LHCN-M2 (cell line): ENCODE data around the gene CNTN5. TPM values are rescaled to one million over a fixed set of nuclear protein-coding genes. Genes with fewer than 3 reads are reported as not detected.

Experiments used
- DNase-seq: peaks from one replicate; pipeline ENCODE4 v3.0.0-alpha.2; 2012; ENCODE audit warnings: low read depth
- total RNA-seq: library from RNA; depleted of rRNA; stranded (reverse); fragments of >200 nt; gene quantifications from 2 replicates; pipeline ENCODE4 v1.2.3, GENCODE V29; 2014

Gene CNTN5
- total RNA-seq, 1 experiment from 2014 or later, result 0.69 TPM

DNA sequence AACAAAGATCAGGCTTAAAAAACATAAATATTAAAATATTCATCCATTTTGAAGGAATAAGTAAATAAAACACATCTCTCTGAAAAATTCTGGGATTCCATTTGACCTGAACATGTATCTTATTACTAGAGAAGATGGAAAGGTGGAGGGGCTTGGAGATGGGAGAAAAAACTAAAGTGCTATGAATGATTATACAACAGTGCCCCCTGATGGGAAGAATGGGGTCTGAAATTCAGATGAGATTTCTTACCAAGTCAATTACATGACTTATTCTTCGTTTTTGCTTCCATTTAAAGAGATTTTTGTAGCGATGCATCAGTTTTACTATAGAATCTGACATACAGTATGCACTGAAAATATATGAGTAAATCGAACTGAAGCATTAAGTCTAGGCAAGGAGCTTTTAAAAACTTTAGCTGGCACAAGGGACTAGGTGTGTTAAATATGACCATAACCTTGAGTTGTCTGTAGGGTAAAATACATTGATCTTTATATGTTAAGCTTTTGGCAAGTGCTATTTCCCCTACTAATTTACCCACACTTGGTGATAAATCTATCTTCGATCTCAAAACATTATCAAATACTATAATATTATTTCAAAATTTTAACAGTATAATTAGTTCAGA, 718.8 kb downstream of the CNTN5 start:
- peak; percentile 55 for DNase-seq

DNA sequence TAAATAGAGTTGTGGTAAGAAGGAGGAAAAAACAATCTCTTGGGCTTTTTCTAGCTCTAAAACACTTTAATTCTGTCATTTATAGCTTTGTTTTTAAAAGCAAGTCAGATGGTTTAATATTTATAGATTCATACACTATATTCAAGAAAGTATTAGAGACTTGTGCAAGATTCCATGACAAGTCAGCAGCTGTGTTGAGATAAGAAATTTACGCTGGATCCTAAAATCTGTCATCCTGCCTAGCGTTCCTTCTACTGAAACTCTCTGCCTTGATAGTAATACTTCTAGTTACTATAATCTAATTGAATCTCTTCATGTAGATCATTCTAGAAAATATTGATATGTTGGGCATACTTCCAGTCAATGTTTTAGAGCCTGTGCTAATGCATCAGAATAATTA, 721.8 kb downstream of the CNTN5 start:
- no peak for DNase-seq

DNA sequence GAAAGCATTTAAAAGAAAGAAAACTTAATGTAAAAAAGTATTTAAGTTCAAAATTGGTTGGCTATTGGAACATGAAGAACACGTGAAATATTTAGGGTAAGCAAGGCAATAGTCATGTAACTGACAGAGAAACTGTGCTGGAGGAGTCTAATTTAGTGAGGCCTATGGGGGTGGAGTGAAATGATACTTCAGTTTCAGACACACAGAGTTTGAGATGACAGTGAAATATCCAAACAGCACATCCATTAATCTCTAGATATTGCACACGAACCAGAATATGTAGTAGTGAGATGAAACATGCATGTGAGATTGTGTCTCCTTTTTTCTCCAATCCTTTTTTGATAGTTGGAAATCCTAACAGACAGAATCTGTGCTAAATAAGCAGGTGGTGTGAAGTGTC, 739.0 kb downstream of the CNTN5 start:
- DNase-seq, result no peak

DNA sequence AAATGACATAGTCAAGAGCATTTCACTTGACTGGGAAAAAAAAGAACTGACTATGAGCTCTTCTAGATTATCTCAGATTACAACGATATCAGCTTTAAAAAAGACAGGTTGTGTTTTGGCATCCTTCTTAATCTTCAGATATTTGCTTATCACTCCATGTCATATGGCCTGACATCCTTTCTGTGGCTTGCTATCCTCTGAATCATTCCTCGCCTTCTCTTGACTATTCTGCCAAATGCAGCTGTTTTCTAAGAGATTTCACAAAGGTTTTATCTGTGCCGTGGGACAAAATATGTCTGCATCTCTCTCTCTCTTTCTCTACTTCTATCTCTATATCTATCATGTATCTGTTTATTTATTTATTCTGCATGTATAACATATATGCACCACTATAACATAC, 746.1 kb downstream of the CNTN5 start:
- DNase-seq, result peak; percentile 83

DNA sequence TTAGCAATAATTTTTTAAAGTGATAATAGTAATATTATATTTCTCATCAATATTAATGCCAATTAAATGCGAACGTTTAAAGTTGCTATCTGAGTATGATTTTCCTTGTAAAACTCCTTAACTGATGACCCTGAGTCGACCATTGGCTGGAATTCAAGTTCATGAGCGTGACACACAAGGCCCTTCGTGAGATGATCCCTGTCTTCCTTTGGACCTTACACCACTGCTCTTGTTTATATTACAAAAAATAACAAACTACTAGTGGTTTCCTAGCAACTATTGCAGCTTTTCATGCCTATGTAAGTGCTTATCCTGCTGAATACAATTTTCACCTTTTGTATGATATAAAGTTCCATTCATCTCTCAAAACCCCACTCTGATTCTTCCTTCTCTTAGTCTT, 752.9 kb downstream of the CNTN5 start:
- peak; percentile 95 for DNase-seq

DNA sequence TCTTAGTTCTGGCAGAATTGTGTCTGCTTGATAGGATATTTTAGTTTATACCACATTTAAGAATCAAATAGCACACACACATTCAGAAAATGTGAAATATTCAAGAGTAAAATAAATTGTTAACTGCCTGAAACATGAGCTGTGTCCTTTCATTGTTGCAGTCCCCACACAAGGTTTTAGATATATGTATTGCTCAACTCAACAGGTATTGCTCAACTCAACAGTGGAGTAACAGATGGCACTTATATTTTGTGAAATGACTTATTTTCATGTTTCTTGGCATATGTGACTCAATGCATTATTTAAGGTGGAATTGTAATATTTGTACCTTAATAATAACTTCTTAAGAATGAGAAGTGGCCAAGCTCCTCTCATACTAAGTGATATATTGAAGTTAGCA, 760.3 kb downstream of the CNTN5 start:
- peak; percentile 77 for DNase-seq

DNA sequence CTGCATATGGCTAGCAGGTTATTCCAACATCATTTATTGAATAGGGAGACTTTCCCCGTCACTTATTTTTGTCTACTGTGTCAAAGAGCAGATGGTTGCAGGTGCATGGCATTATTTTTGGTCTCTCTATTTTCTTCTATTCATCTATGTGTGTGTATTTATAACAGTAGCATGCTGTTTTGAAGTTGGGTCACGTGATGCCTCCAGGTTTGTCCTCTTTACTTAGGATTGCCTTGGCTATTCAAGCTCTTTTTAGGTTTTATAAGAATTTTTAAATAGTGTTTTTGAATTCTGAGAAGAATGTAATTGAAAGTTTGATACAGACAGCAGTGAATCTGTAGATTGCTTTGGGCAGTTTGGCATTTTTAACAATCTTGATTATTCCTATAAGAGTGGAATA, 770.6 kb downstream of the CNTN5 start:
- no peak for DNase-seq

DNA sequence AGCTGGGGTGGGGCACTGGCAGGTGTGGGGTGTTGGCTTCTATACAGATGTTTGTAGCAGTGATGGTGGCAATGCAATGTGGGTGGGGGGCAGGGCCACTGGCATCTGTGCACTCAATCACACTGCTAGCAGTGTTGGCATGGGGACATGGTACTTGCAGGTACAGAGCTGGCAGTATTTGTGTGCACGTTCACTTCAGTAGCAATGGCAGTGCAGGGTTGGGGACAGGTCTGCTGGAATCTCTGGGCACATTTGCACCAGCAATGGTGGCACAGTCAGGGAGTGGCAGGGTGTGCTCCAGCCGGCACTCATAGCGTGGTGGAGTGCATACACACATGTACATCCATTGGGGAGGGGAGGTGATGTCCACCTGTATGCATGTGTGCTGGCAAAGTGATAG, 775.2 kb downstream of the CNTN5 start:
- DNase-seq, result no peak

DNA sequence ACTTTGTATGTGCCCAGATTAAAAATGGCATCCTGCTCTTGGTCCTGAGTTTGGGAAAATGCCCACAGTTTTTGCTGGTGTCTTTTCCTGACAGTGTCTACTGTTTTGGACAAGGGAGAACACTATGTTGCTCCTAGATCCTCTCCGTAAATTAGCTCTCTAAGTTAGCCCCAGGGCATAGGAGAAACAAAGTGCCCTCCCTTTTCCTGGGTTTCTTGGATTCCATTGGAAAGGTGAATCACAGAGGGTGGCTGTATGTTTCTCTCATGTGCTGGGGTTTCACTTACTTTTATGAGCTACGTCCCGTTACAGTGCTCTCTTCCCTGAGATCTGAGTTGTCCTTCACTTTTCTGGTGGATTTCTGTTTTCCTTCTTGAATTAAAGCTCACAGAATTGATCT, 782.8 kb downstream of the CNTN5 start:
- DNase-seq, result no peak

DNA sequence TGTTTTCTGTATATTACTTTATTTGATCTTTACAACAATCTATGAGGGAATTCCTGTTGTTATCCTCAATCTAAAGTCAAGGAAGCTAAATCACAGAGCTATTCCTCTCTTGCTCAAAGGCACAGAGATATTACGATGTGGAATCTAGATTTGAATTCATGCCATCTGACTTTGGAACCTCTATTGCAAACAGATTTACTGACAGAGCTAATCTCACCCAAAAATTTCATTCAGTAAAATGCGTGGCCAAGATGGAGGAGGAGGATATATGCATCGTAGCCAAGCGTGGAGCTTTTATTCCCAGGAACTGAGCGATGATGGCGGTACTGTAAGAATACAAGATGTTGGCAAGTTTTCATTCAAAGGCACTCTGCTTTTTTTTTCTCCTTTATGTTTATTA, 791.8 kb downstream of the CNTN5 start:
- DNase-seq, result no peak

DNA sequence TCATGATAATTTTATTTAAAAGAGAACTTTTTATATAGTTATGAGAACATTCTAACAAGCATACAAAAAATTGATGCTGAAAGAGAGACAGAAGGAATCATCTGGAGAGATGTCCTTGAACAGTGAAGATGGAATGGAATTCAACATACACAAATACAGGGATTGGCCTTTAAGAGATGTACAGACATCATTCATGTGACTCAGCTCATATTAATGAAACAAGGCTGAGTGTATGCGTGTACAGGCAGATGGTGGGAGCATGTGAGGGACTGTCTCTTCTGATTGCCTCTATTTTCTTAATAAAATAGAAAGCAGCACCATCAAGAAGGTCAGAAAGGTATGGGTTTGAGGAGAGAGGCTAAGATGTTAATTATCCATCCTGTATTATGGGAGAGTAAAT, 793.3 kb downstream of the CNTN5 start:
- DNase-seq, result peak; percentile 38

DNA sequence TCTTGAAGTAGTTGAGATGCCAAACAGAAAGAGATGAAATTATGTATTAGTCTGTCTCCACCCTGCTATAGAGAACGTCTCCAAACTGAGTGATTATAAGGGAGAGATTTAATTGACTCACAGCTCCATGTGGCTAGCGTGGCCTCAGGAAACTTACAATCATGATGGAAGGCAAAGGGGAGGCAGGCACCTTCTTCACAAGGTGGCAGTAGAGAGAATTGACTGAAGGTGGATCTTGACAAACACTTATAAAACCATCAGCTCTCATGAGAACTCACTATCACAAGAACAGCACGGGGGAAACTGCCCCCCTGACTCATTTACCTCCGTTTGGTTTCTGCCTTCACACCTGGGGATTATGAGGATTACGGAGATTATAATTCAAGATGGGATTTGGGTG, 794.0 kb downstream of the CNTN5 start:
- no peak for DNase-seq

DNA sequence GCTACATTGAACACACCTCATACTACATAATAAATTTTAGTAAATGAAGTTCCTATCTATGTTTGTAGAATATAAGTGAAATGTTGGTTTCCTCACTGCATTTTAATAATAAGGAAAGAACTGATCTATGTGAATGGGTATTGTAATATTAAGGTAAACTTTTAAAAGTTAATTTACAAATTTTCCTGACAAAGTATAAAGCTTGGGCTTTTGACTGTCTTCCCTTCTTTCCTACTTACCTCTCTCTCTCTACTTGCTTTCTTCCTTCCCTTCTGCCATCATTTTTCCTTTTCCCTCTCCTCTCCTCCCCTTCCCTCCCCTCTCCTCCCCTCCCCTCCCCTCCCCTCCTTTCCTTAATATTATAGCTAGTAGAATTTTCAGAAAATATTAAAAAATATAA, 798.2 kb downstream of the CNTN5 start:
- DNase-seq, result no peak

DNA sequence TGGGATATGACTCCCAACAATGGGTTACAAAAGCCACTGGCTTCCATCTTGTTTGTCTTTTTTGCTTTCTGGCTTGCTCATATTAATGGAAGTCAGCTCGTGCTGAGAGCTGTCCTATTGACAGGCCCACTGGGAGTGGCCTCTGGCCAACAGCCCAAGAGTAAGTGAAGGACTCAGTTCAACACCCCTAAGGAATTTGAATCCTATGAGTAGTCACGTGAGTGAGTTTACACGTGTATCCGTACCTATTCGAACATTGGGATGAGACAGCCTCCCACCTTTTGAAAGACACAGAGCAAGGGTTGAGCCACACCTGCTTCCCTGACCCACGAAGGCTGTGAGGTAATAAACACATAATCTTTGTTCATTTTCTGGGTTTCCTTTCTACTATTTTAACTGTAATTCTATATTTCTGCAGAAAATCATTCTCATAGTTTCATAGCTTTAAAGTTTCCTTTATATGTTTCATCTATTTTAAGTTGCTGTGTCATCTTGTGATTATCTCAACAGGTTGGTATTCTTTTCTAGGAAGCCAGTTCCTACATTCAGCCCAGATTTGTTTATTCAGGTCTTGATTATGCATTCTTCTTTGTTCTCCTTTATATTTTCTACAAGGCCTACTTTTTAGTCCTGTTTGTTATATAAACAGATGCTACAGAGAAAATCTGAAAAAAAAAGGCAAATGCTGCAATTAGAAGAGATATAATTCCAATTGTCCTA, 802.3 kb downstream of the CNTN5 start:
- peak; percentile 56 for DNase-seq

DNA sequence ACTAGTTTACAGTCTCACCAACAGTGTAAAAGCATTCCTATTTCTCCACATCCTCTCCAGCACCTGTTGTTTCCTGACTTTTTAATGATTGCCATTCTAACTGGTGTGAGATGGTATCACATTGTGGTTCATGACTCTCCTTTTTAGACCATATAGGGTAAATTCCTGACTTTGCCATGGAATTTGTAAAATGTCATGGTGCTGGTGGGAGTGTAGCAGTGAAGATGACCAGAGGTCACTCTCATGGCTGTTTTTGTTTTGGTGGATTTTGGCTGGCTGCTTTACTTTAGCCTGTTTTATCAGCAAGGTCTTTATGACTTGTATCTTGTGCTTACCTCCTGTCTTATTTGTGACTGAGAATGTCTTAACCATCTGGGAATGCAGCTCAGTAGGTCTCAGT, 816.0 kb downstream of the CNTN5 start:
- peak; percentile 42 for DNase-seq

DNA sequence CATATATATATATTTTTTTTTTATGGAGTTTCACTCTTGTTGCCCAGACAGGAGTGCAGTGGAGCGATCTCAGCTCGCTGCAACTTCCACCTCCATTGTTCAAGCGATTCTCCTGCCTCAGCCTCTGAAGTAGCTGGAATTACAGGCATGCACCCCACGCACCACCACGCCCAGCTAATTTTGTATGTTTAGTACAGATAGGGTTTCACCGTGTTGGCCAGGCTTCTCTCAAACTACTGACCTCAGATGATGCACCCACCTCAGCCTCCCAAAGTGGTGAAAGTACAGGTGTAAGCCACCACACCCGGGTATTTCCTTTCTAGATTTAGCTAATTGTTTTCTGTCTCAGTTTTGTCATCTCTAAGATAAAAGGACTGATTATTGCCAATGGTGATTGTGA, 821.1 kb downstream of the CNTN5 start:
- DNase-seq, result no peak

DNA sequence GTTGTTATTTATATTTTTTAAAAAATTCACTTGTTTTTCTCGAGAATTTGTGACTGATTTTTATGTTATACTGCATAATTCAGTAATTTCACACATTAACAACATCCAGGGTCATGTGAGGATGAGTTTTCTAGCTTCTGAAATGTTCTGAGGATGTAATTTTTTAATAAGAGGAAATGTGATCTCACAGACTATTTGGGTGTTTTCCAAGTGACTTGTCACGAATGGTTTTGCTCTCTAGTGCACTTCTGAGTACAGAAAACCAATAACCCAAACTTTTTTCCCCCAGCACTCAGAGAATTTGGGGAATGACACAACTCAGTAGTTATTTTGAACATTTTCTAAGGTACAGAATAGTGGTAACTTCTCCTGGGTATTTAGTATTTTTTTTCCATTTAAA, 845.2 kb downstream of the CNTN5 start:
- DNase-seq, result peak; percentile 78

DNA sequence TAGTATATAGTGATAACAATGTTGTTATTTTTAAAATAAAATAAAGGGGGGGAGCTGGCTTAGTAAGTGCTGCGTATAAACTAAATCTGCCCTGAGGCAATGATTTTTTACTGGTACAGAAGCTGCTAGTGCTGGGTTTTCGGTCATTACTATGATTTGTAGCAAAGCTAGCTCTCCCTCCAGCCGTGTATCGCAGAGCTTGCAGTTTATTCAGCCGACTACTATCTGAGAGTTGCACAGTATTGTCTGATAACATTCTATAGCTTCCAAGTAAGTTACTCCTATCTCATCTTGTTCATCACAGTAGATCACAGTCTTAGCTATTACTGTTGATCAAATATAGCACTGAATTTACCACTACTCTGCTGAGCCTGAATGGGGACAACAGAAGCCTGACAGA, 860.9 kb downstream of the CNTN5 start:
- no peak for DNase-seq

DNA sequence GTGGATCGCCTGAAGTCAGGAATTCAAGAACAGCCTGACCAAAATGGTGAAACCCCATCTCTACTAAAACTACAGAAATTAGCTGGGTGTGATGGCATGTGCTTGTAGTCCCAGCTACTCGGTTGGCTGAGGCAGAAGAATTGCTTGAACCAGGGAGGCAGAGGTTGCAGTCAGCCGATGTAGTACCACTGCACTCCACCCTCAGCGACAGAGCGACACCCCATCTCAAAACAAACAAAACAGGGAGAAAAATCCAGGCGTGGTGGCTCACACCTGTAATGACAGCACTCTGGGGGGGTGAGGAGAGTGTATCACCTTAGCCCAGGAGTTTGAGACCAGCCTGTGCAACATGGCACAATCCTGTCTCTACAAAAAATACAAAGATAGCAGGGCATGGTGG, 864.0 kb downstream of the CNTN5 start:
- DNase-seq, result no peak

DNA sequence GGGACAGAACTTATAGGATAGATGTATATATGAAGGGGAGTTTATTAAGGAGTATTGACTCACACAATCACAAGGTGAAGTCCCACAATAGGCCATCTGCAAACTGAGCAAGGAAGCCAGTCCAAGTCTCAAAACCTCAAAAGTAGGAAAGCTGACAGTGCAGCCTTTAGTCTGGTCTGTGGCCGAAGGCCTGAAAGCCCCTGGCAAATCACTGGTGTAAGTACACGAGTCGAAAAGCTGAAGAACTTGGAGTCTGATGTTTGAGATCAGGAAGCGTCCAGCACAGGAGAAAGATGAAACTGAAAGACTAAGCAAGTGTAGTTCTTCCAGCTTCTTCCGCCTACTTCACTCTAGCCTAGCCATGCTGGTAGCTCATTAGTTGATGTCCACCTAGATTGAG, 866.7 kb downstream of the CNTN5 start:
- no peak for DNase-seq

DNA sequence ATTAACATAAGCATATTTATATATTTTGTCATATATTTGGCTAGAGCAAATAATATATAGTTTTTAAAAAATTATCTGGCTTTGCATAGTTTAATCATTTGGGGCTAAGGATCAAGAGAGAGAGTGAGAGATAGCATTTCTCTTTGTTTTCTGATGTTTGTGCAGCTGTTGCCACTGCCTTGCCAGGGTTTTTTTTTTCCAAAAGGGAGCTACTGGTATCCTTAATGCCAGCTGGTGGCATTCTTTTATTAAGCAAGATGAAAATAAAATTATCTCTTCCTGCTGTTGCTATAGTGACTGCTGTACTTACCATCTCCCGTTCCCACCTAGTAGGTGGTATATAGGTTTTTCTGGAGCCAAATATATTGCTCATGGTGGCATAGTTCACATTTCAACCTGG, 873.1 kb downstream of the CNTN5 start:
- DNase-seq, result peak; percentile 83

DNA sequence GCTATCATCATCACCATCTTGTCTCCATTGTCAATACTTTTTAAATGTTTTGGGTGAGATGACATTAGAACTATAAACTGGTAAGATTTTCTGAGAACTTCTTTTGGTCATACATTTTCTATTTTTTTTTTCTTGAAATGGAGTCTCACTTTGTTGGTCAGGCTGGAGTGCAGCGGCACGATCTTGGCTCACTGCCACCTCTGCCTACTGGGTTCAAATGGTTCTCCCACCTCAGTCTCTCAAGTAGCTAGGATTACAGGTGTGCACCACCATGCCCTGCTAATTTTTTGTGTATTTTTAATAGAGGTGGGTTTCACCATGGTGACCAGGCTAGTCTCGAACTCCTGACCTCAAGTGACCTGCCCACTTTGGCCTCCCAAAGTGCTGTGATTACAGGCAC, 880.4 kb downstream of the CNTN5 start:
- no peak for DNase-seq

DNA sequence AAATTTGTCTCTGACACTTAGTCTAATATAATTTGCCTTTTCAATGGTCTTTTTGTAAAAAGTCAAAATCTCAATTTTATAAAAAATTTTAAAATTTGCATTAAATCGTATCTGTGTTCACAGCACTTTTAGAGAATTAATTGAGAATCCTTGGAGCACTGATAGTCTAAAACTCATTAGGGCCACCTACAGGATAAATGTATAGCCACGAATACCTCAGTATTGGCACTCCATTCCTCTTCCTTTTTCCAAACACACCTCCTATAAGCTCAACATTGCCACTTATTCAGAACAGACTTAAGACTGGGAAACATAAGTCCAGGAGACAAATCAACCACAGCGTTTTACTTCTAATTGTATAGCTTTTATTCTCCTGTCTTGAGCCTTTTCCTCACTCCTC, 890.4 kb downstream of the CNTN5 start:
- DNase-seq, result peak; percentile 15

DNA sequence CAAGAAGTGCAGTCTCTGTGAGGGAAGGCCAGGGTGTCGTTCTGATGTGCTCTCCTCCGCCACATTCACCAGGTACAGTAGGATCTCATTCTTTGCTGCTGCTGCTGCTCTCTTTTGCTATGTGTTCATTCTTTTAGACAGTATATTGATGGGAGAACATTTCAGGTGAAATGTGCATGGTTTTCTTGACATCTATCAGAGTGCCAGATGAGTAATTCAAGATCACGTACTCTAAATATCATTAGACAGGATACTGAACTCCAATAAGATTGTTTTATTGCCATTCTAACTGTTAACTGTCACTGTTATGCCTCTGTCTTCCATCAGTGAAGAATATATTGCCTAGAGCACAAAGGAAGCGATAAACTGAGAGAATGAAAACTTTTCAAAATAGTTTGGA, 895.3 kb downstream of the CNTN5 start:
- no peak for DNase-seq
